ENCODE data around the gene DYNC2I2.

GRCh38 chr9:128688501-128689292, 32.0 kb upstream of the DYNC2I2 start, which contains the start of gene SET:
- peak in 1 of 2 donors; percentile 69 for TF ChIP-seq POLR2A (IDR thresholded peaks at IDR 0.05)
- TF ChIP-seq CTCF (IDR thresholded peaks at IDR 0.05): no peak
